ENCODE data around the gene NGEF.

DNA sequence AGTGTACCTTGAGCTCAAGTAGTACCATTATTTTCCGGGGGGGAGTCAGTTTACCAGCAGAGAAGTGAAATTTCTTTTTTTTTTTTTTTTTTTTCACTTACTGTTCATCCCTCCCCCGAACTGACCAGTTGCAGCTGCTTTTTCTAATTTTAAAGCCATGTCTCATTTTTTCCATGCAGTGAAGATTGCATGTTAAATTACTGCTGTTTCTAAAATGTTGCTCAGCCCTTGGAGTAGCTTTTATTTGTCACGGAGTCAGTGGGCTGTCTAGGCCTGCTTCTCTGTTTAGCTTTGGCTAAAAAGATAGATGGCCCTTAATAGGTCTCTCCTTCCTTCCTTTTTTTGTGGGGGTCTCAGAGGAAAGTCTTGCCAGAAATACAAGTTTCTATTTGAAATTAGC lies 70.2 kb downstream of the NGEF start:
- TF ChIP-seq, protein P1, sequence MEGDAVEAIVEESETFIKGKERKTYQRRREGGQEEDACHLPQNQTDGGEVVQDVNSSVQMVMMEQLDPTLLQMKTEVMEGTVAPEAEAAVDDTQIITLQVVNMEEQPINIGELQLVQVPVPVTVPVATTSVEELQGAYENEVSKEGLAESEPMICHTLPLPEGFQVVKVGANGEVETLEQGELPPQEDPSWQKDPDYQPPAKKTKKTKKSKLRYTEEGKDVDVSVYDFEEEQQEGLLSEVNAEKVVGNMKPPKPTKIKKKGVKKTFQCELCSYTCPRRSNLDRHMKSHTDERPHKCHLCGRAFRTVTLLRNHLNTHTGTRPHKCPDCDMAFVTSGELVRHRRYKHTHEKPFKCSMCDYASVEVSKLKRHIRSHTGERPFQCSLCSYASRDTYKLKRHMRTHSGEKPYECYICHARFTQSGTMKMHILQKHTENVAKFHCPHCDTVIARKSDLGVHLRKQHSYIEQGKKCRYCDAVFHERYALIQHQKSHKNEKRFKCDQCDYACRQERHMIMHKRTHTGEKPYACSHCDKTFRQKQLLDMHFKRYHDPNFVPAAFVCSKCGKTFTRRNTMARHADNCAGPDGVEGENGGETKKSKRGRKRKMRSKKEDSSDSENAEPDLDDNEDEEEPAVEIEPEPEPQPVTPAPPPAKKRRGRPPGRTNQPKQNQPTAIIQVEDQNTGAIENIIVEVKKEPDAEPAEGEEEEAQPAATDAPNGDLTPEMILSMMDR (IDR thresholded peaks at IDR 0.05) = no peak
- TF ChIP-seq POLR2A (IDR thresholded peaks at IDR 0.05) = no peak

Measured in uterus (tissue), 2 donors.